GM12873 (cell line): ENCODE results near the gene AFF1.

ENCODE experiments used
- CTCF ChIP-seq: IDR thresholded peaks from 2 replicates; pipeline ENCODE4 v1.5.1; 2012; ENCODE audit warnings: low read depth, mild to moderate bottlenecking, moderate library complexity, low read length, control low read depth; ENCODE audit not compliant: insufficient read depth; ENCODE audit errors: missing control alignments

AFF1 gene

DNA sequence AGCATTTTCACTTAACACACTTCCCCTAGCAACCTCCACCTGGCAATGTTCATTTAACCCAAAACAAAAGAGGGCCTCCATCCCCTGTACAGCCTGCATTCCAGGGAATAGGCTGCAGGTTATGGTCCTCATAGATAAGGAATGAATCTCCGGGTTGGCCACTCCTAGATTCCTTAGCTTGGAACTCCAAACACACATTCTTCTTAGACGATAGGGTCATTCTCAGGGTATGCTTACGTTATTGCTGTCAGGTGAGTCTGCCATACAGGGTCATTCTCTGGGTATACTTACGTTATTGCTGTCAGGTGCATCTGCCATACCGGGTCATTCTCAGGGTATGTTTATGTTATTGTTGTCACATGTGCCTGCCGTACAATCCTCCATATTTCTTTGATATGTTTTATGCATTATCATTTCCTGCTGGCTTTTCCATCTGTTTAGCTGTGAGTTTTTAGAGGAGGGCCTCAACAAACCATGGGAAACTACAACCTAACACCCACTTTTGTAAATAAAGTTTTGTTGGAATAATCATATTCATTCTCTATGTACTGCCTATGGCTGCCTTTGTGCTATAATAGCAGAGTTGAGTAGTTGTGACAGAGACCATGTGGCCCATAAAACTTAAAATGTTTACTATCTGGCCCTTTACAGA is 8.2 kb upstream of the AFF1 start:
- TF ChIP-seq CTCF = no peak

DNA sequence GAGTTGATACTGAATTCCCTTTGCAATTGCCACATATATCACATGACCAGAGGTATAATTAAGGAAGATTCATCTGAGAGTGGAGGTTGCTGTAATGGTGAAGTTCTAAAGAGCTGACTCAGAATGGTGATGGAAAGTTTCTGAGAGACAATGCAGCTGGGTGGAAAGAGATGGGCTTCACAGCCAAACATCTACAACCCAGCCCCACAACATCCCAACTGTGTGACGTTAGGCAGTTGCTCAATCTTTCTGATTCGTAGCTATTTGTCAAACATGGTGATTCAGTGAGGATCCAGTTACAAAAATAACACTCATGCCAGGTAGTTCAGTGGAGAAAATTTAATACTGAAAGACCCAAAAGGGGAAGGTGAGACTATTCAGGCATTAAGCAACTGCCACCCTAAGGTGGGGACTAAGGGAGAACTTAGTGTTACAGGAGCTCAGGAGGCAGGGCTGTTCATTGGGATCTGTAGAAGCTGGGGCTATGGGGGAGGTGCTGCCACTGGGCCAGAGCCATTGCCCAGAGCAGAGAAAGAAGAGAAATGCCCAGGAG is 6.9 kb upstream of the AFF1 start:
- TF ChIP-seq CTCF = no peak

DNA sequence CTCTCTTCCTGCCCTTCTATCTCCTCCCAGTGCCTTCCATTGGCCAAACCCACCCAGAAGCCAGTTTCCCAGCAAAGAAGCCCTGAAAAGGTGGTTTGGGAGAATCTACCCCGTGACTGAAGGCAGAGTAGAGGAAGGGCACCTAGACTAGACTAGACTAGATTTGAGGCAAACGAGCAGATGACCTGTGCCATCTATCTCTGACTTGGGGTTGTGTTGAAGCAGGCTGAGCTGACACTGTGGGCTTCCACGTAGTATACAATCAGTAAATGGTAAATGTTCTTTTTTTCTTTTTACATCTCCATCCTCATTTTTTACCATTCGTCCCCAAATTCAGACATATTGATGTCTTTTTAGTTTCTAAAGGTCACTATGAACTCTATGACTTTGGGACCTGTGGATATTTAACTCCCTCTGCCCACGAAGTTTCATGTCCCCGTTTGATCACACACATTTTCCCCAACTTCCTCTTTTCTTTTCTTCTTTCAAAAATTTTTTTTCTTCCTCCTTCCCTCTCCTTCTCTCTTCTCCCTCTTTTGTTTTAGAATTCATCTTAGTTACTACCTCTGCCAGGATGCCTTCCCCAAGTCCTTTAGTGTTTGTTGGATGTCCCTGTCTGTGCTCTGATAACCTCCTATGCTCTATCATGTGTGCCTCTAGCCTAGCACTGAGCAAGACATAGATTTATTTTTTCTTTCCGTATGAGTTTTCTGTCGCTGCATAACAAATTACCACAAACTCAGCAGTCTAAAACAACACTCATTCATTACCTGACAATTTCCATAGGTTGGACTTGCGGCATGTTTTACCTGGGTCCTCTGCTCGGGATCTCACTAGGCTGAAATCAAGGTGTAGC is 6.2 kb upstream of the AFF1 start:
- no peak for TF ChIP-seq CTCF

GRCh38 chr4:86934147-86934770 is 552 bp upstream of the AFF1 start:
- TF ChIP-seq CTCF = no peak

DNA sequence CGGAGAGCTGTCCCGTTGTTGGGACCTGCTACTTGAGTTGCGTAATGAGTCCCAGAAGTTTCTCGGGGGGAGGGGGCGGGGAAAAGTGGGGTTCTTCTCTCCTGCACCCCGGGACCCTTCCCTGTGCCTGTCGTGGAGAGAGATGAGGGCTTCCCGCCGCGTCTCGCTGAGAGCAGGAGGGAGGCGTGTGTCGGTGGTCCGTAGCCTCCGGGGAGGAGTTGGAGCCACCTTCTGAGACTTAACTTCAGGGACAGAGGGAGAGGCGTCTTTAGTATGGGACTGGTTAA is 698 bp downstream of the AFF1 start:
- no peak for TF ChIP-seq CTCF

DNA sequence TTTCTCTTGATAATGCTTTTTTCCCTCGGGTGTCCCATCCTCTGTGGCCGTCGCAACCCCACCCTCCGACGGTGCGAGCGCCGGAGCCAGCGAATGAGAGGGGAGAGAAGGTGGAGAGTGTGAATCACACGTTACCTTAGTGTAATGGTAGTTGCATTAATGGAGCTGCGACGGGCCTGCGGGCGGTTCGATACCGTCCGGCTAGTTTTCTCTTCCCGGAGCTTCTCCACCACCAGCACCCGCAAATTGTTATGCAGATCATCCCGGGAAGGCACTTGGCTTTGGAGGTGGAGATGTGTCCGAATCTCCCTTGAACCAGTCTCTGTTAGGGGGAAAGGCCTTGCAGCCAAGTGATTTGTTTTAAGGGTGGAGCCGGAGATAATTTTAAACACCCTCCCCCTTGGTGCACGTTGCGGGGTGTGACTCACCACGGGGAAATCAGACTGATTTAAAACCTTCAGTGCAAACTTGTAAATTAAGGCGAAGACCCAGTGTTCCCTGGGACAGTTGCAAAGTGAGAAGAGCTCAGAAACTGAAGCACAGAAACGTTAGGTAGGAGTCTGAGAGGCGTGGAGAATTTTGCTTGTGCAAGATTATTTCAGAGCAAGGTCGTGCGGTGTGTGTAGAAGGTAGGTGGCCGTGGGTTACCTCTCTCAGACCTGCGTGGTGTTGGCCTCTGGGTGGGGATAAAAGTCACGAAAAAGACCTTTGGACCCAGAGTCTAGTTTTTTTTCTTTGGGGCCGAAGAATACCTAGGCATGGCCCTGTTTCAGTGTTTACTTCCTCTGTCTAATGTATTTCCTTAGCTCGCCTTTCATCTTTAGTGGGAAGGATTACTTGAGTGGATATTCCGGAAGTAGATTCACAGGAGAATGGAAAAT is 1.3 kb downstream of the AFF1 start:
- TF ChIP-seq CTCF = peak; percentile 29
